Spleen (tissue), 7 donors: ENCODE data around the gene IL11RA.

Source experiments
- CTCF ChIP-seq, 11 experiments: fragments of 200-600 bp in 7 of 11; fragments of 450-650 bp in 4 of 11; sonication (generic) in 4 of 11; IDR thresholded peaks in 8 of 11; conservative IDR thresholded peaks in 3 of 11; 1 replicate in 7 of 11; 2 replicates in 4 of 11; pipeline versions ENCODE4 v1.4.0 to v1.8.0; 2016 to 2021; ENCODE audit warnings: antibody characterized with exemption in 11 of 11, inconsistent platforms in 4 of 11, mild to moderate bottlenecking in 1 of 11
- POLR2A ChIP-seq, 3 donors: fragments of 450-650 bp; IDR thresholded peaks; one replicate each; pipeline ENCODE4 v1.5.1; 2017; ENCODE audit warnings: antibody characterized with exemption in 3 of 3, mild to moderate bottlenecking in 1 of 3
- POLR2AphosphoS5 ChIP-seq, 3 donors: sonication (generic); formaldehyde crosslinking; IDR thresholded peaks; one replicate each; pipeline ENCODE4 v1.5.1; 2017; ENCODE audit warnings: antibody characterized with exemption in 3 of 3
- donor health status: DM: no; HTN: no; CAD: no; lungs with moderate emphysema.
- donor health status: DM: no; HTN: no; CAD: no.
- donor health status: DM: no; HTN: no; CAD: no.

- TF ChIP-seq CTCF (IDR thresholded peaks at IDR 0.05 in 8 of 11, conservative IDR thresholded peaks at IDR 0.05 in 3 of 11) (no peak), POLR2A (IDR thresholded peaks at IDR 0.05) (no peak), POLR2AphosphoS5 (IDR thresholded peaks at IDR 0.05) (no peak)
Measured at GRCh38 chr9:34635556-34635955, 16.4 kb upstream of the IL11RA start.
